Stimulated activated CD4-positive, alpha-beta T cell treated with anti-CD3 and anti-CD28 coated beads, Interleukin-12 subunit alpha, Interleukin-12 subunit beta, amount 100 ng/mL, for 4 hours (primary cell): ENCODE results near the gene LYRM4.
"Not testable (repeated sequence)": the region's sequence is repeated elsewhere in the genome, so short reads cannot be mapped to it uniquely, and the experiment has no call there.

ENCODE experiments used
- DNase-seq: peaks from one replicate; pipeline ENCODE4 v3.0.0-alpha.2; 2020

Gene LYRM4

DNA sequence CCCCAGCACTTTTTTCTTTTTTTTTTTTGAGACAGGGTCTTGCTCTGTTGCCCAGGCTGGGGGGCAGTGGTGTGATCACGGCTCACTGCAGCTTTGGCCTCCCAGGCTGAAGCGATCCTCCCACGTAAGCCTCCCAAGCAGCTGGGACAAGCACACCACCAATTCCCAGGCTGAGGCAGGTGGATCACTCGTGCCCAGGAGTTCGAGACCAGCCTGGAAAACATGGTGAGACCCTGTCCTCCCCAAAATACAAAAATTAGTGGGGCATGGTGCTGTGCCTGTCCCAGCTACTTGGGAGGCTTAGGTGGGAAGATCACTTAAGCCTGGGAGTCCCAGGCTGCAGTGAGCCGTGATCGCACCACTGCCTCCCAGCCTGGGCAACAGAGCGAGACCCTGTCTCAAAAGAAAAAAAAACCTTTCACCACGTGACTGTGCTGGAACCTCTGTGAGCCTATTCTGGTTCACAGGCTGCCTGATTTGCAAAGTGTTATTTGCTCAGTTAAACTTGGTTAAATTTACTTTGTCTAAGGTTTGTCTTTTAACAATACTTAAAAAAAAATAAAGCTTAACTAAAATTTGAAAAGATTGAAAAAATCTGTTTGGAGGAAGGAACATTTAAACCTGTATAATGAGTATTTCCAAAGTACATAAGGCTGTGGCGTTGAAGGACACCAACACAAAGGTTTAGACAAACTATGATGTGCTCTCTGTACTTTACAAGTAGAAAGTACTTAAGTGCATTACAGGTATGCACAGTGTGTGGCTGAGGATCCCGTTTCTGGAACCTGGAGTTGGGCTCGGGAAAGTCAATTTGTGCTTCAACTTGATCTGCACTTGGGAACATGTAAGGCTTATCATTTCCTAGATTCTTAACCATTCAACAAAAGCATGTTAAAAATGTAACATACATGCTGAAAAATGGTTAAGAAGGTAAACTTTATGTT lies 120.7 kb downstream of the LYRM4 start:
- no peak for DNase-seq

- DNase-seq = no peak
These were observed 121.5 kb downstream of the LYRM4 start for GRCh38 chr6:5138995-5139827.

GRCh38 chr6:5136851-5137250 lies 123.9 kb downstream of the LYRM4 start:
- no peak for DNase-seq

DNA sequence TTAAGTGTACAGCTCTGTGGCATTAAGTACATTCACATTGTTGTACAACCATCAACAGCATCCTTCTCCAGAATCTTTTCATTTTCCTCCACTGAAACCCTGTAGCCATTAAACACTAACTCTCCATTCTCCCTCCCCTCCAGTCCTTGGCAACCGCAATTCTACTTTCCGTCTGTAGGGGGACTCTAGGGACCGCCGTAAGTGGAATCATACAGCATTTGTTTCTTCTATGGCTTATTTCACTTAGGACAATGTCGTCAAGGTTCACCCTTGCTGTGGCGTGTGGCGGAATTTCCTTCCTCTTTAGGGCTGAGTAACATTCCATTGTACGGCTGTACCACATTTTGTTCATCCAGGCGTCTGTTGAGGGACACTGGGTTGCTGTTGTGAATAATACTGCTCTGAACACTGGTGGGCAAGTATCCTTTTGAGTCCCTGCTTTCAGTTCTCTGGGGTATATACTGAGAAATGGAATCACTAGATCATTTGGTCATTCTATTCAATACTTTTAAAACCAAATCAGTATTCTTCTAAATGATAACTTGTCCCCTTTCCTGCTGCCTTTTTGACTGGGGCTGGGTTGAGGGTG lies 124.9 kb downstream of the LYRM4 start:
- peak; percentile 32 for DNase-seq

DNA sequence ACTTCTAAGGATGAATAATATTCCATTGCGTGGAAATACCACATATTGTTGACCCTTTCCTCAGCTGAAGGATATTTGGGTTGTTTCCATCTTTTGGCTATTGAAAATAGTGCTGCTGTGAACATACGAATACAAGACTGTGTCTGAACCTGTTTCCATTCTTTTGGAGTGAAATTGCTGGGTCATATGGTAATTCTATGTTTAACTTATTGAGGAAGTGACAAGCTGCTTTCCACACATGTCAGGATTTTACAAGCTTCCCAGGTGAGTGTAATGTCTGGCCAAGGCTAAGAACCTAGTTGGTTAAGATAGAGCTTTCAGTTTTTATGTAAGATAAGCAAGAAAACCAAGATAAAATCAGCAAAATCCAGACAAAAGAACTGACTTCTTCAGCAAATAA lies 126.8 kb downstream of the LYRM4 start:
- no peak for DNase-seq

GRCh38 chr6:5132731-5133130 lies 128.0 kb downstream of the LYRM4 start:
- no peak for DNase-seq

DNA sequence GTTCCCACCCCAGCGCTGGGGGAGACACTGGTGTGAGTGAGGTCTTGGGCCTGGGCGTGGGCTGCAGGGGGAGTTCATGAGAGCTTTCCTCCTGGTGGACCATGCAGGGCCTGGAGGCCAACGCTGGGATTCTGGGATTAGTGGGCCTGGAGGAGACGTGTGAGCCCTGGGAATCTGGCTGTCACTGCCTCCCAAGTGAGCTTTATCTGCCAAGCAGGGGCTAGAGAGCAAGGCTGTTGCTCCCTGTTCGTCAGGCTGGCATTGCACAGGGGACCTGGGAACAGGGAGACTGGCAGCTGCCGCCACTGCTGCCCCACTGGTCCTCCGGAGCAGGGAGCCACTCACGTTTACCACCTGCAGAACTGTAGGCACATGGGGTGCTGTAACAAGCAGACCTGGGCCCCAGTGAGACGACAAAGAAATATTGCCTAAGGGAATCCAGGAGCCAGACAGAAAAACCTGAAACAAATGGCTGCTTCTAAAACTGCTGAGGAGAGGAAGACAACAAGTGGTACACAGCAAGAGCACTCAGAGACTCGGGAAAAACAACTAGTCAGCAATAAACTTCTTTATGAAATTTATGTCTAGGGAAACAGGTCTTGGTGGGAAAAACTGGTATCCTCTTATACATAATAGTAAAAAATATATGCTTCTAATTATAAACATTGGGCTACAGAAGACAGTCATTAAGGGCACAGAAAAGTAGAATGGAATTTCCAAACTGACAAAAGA lies 130.4 kb downstream of the LYRM4 start:
- no peak for DNase-seq

GRCh38 chr6:5128351-5128750 lies 132.4 kb downstream of the LYRM4 start:
- DNase-seq = no peak

GRCh38 chr6:5127106-5127687 lies 133.6 kb downstream of the LYRM4 start:
- no peak for DNase-seq

- no peak for DNase-seq
These were observed 134.5 kb downstream of the LYRM4 start for GRCh38 chr6:5126214-5126613.

GRCh38 chr6:5125152-5126006 lies 135.4 kb downstream of the LYRM4 start:
- DNase-seq = no peak

DNA sequence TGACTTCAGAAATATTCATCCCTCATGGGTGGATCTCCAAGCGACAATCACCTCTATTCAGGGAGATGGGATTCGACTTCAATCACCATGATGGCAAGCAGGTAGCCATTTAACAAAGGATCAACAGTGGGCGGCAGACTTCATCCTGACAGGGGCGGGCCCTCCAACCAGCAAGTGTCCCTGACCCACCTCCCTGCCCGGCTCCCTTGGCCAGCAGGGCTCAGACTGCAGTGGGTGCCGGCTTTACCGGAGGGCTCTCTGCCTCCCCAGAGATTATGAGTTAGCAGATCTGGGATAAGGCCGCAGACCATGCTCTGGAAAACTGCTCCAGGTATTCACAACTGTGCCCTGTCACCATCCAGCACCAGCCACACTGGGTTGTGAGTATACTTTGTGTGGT lies 136.2 kb downstream of the LYRM4 start:
- DNase-seq = no peak

- no peak for DNase-seq
These were observed 137.2 kb downstream of the LYRM4 start for GRCh38 chr6:5123296-5124143.

DNA sequence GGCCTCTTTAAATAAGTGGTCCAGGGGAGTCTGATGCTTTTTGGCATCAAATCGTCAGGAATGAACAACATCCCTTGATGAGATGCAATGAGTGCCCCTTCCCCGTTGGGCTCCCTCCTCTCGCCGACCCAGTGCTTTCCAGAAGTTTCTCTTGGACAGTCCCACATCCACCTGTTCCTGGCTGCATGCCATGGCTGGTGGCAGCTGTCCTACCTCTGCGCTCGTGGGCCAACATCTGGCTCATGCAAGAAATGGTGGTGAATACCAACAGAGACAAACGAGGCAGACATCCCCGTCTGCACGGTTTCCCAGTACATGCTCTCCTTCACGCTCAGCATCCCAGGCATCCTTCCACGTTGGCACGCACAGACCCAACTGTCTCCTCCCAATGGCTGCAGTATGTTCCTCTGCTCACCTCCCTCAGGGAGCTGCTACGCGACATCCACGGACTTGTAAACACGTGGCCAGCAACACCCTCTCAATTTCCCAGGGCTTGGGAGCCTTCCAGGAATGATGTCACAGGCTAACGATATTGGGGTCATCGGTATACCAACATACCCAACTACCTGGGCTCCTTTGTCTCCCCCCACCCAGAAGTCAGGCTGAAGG lies 138.1 kb downstream of the LYRM4 start:
- no peak for DNase-seq

DNA sequence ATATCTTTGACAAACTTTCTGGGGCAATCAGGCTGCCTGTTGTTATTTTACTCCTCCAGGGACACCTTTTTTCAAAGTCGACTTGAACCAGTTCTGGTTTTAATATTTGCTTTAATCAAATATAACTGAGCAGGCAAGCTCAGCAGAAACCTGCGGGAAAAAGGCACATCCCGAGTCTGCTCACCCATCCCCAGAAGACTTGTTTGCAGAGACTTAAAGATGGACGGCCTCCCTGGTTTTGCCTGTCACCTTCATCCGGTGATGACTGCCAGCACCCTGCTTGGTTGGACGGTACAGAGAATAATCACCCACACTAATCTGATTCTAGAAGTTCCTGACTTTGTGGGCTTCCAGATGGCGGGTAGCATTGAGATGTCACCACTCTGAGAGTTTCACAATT lies 138.8 kb downstream of the LYRM4 start:
- no peak for DNase-seq

- no peak for DNase-seq
These were observed 139.3 kb downstream of the LYRM4 start for GRCh38 chr6:5121479-5121878.

- DNase-seq = not testable (repeated sequence)
These were observed 140.2 kb downstream of the LYRM4 start for GRCh38 chr6:5120543-5120942.

GRCh38 chr6:5120011-5120410 lies 140.7 kb downstream of the LYRM4 start:
- DNase-seq = no peak

DNA sequence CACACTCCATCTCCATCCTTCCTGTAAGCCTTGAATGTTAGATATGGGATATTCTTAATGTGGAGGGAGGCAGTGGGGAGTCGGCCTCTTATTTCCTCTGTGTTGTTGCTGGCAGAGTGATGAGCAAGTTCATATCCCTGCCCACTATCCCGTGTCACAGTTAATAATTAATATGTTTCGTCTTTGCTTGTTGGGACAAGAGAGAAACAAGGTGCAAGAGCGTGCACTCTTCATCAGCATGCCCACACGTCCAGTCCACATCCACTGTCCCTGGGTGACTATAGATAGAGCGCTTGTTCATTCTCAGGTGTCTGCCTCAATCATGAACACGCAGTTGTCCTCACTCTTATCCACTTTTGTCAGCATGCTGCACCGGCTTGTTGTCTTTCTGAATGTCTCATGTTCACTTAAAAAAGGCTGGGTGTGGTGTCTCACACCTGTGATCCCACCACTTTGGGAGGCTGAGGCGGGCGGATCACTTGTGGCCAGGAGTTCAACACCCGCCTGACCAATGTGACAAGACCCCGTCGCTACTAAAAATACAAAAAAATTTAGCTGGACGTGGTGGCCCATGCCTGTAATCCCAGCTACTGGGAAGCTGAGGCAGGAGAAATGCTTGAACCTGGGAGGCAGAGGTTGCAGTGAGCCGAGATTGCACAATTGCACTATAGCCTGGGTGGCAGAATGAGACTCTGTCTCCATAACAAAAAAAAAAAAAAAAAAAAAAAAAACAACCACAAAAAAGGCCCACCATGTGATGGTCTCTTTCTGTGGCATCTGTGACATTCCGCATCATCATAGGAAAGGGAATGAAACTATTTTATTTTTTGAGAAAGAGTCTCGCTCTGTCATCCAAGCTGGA lies 141.4 kb downstream of the LYRM4 start:
- no peak for DNase-seq
